Measurements from ENCODE around the gene DTX4. TPM values are rescaled to one million over a fixed set of nuclear protein-coding genes. Genes with fewer than 3 reads are reported as not detected.

The DTX4 gene
- total RNA-seq, 4 donors from 2014 or later: 8.3 to 11.5 (median 8.9) TPM

- peaks cover 35% of the 10 kb centered on the region for H3K4me1 ChIP-seq
Measured at GRCh38 chr11:59141191-59141590, 30.7 kb upstream of the DTX4 start.

GRCh38 chr11:59141673-59142460 is 30.1 kb upstream of the DTX4 start:
- no peak for DNase-seq (ENCODE audit: low spot score in 2 of 2)
- no peaks in the 10 kb centered on the region for H3K9me3 ChIP-seq
- no peak for TF ChIP-seq POLR2A (IDR thresholded peaks at IDR 0.05)
- H3K27ac ChIP-seq: peak overlapping the region; percentile 94
- H3K36me3 ChIP-seq: no peaks in the 10 kb centered on the region
- no peaks in the 10 kb centered on the region for H3K27me3 ChIP-seq
- peak overlapping the region; percentile 83 for H3K4me3 ChIP-seq
- peaks cover 35% of the 10 kb centered on the region for H3K4me1 ChIP-seq
- 3% methylated on average over 3 of the region's 3 CpGs for WGBS

More at GRCh38 chr11:59141191-59141590, 30.7 kb upstream of the DTX4 start:
- no peak overlapping the region for H3K27ac ChIP-seq
- no peak for TF ChIP-seq POLR2AphosphoS5 (IDR thresholded peaks at IDR 0.05)
- no peaks in the 10 kb centered on the region for H3K36me3 ChIP-seq
- no peaks in the 10 kb centered on the region for H3K27me3 ChIP-seq
- H3K4me3 ChIP-seq: no peak overlapping the region
- H3K9me3 ChIP-seq: no peaks in the 10 kb centered on the region
- no peak for DNase-seq (ENCODE audit: low spot score in 2 of 2)
- WGBS: 79% methylated on average over 4 of the region's 4 CpGs

DNA sequence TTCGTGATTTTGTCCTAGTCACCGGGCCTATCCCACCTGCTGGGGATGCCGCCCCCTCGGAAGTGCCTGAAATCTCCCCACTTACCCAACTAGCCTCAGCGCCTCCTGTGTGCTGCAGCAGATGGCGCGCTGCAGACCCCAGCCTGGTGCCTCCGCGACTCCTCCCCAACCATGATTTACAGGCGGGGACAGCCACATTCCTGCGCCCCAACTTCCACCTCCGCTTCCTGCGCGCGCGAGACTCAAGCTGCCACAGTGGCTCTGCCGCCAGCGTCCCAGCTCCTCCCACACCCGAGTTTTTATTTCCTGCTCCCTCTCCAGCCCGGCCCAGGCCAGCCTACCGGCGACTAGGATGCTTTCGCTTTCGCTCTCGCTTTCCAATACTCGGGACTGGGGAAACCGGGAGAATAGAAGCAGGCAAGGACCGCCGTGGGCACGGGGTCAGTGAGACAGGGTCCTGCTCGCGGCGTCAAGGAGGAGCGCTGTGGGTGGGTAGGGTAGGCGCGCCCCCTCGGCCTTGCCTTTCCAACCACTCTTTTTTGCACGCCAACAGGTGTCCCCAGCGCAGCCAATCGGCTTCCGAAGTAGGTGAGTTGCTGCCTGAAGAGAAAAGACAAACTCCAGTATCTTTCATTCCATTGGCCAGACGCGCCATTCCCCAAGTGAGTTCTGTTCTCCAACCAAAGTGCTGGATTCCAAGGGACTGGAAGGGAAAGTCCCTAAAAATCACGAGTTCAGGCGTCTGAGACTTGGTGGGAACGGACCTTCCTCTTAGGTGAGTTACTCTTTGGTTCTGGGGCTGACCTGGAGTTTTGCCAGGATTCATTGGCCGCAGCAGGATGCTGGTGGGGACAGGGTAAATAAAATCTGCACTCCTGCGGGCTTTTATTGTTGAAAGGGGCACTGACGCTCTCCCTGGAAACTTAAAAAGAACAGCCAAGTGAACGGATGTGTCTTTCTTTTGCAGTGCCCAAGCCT is 29.1 kb upstream of the DTX4 start, which contains the start of gene FAM111A:
FAM111A (plus strand) TSS at position 327 of the 978 bp plus-strand sequence. CDS start 6,017 bp downstream, outside the sequence.
- Histone ChIP-seq H3K4me1 (peaks cover 35% of the 10 kb centered on the region), H3K4me3 (peak within 1 kb of the TSS; percentile 83), H3K27me3 (no peaks in the 10 kb centered on the region), H3K36me3 (no peaks in the 10 kb centered on the region), H3K27ac (peak within 1 kb of the TSS; percentile 94), H3K9me3 (no peaks in the 10 kb centered on the region)
- peak; percentile 94 to 95 for DNase-seq (ENCODE audit: low spot score in 2 of 2)
- no peak for TF ChIP-seq EP300 (IDR thresholded peaks at IDR 0.05)
- TF ChIP-seq POLR2A (IDR thresholded peaks at IDR 0.05): peak in 1 of 2 donors; percentile 31
- TF ChIP-seq CTCF (IDR thresholded peaks at IDR 0.05): peak in 1 of 2 donors; percentile 15
- peak in 2 of 3 donors; percentile 50 to 67 for TF ChIP-seq POLR2AphosphoS5 (IDR thresholded peaks at IDR 0.05)
- WGBS: under 1% methylated on average over 43 of the region's 50 CpGs

GRCh38 chr11:59144096-59144495 is 27.8 kb upstream of the DTX4 start:
- Histone ChIP-seq H3K36me3 (peaks cover 6% of the 10 kb centered on the region), H3K4me3 (peak overlapping the region; percentile 83), H3K27ac (peak overlapping the region; percentile 94), H3K9me3 (no peaks in the 10 kb centered on the region), H3K4me1 (peaks cover 35% of the 10 kb centered on the region), H3K27me3 (no peaks in the 10 kb centered on the region)
- TF ChIP-seq POLR2AphosphoS5 (IDR thresholded peaks at IDR 0.05) (no peak), POLR2A (IDR thresholded peaks at IDR 0.05) (no peak)
- WGBS: 84% methylated on average over 1 of the region's 1 CpG
- no peak for DNase-seq (ENCODE audit: low spot score in 2 of 2)

DNA sequence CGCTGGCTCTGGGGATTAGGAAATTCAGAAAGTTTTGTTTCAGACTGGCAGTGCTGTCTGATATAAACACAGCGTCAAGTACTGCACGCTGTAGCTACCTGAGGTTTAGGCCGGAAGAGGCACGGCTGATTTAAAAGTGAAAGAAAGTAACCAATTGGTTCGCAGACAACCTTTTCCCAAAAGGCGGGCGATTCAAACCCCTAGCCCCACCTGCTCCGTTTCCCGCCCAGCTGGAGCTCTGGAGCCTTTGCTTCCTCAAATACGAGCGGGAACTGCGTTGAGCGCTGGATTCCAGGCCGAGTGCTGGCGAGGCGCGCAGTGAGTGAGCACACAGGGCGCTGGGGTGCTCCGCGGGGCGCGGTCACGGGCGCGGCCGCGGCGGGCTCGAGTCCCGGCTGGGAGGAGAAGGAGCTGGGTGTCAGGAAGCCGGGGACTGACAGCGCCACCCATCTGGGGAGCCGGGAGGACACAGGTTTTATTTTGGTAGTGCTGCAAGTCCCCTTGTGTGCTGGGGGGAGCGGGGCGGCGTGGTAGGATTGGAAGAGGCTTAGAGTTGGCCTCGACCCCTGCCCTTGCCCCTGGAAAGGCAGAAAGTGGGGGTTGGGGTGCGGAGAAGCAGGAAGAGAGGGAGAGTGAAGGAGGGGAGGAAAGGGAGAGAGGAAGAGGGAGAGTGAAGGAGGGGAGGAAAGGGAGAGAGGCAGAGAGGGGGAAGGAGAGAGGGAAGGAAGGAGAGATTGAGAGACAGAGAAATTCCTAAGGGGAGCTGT is 27.2 kb upstream of the DTX4 start:
- 2% methylated on average over 32 of the region's 39 CpGs for WGBS
- no peaks in the 10 kb centered on the region for H3K27me3 ChIP-seq
- peak; percentile 84 to 90 for DNase-seq (ENCODE audit: low spot score in 2 of 2)
- peaks cover 9% of the 10 kb centered on the region for H3K36me3 ChIP-seq
- H3K9me3 ChIP-seq: no peaks in the 10 kb centered on the region
- peak overlapping the region; percentile 94 for H3K27ac ChIP-seq
- peak overlapping the region; percentile 83 for H3K4me3 ChIP-seq
- peaks cover 35% of the 10 kb centered on the region for H3K4me1 ChIP-seq
- TF ChIP-seq CTCF (IDR thresholded peaks at IDR 0.05) (peak in 1 of 2 donors; percentile 6), POLR2AphosphoS5 (IDR thresholded peaks at IDR 0.05) (peak in 2 of 3 donors; percentile 50 to 89), POLR2A (IDR thresholded peaks at IDR 0.05) (no peak)

- Histone ChIP-seq H3K27me3 (no peaks in the 10 kb centered on the region), H3K9me3 (no peaks in the 10 kb centered on the region), H3K27ac (no peak overlapping the region), H3K36me3 (peaks cover 16% of the 10 kb centered on the region), H3K4me3 (no peak overlapping the region), H3K4me1 (peaks cover 35% of the 10 kb centered on the region)
- no peak for TF ChIP-seq EP300 (IDR thresholded peaks at IDR 0.05)
- no peak for TF ChIP-seq POLR2AphosphoS5 (IDR thresholded peaks at IDR 0.05)
- no peak for TF ChIP-seq POLR2A (IDR thresholded peaks at IDR 0.05)
- TF ChIP-seq CTCF (IDR thresholded peaks at IDR 0.05): no peak
- whole genome bisulfite sequencing: 77% methylated on average over 4 of the region's 4 CpGs
- DNase-seq (ENCODE audit: low spot score in 2 of 2): no peak
Measured at GRCh38 chr11:59145534-59145933, 26.4 kb upstream of the DTX4 start.
